ENCODE measurements around the gene LHPP. TPM values are rescaled to one million over a fixed set of nuclear protein-coding genes. Genes with fewer than 3 reads are reported as not detected.

The LHPP gene
- total RNA-seq, 2 experiments from 2014 or later = 15.3 to 19.6 TPM

- Histone ChIP-seq H3K27ac (ENCODE audit: low read depth in 1 of 2, low read length in 2 of 2) (peak overlapping the region in 1 of 2 donors; percentile 58), H3K36me3 (ENCODE audit: insufficient read depth, low read length) (peaks cover 36% of the 10 kb centered on the region), H3K9me3 (ENCODE audit: control insufficient read depth in 1 of 2, insufficient read depth in 1 of 2, low read length in 2 of 2) (no peaks in the 10 kb centered on the region), H3K4me1 (ENCODE audit: insufficient read depth, low read length) (peaks cover 93% of the 10 kb centered on the region), H3K4me3 (ENCODE audit: low read length) (no peak overlapping the region), H3K27me3 (ENCODE audit: control insufficient read depth in 1 of 2, insufficient read depth in 2 of 2, low read length in 2 of 2) (no peaks in the 10 kb centered on the region)
- H3K4me3 Mint-ChIP-seq = no peak overlapping the region
- TF ChIP-seq CTCF (IDR thresholded peaks at IDR 0.05) = no peak
- ChIA-PET POLR2A (interaction anchor here (1.0 to 1.5 kb wide), 5 partner anchors 12 to 41 kb away, joined by 3 to 5 read pairs (median 4); no protein-coding TSS in a partner anchor), CTCF (interaction anchor here (1.8 to 2.0 kb wide), 3 partner anchors 18 to 34 kb away, joined by 5 to 7 read pairs (median 6); no protein-coding TSS in a partner anchor)
- peak overlapping the region; percentile 81 for H3K27ac Mint-ChIP-seq
- no peak for ATAC-seq (ENCODE audit: poor library complexity)
- DNase-seq = no peak
- no peaks in the 10 kb centered on the region for H3K27me3 Mint-ChIP-seq
- H3K36me3 Mint-ChIP-seq (ENCODE audit: low read depth) = peaks cover 17% of the 10 kb centered on the region
- no peaks in the 10 kb centered on the region for H3K9me3 Mint-ChIP-seq
- H3K4me1 Mint-ChIP-seq (ENCODE audit: low read depth) = peaks cover 73% of the 10 kb centered on the region
- intact Hi-C loops (cut with DNase I, micrococcal nuclease) = no loop called here
These were observed 198.9 kb downstream of the LHPP start for GRCh38 chr10:124660404-124661125.

- H3K4me3 ChIP-seq (ENCODE audit: low read length) = no peak overlapping the region
- peak overlapping the region in 1 of 2 donors; percentile 58 for H3K27ac ChIP-seq (ENCODE audit: low read depth in 1 of 2, low read length in 2 of 2)
- ATAC-seq (ENCODE audit: poor library complexity) (no peak), DNase-seq (no peak)
- no peaks in the 10 kb centered on the region for H3K9me3 ChIP-seq (ENCODE audit: control insufficient read depth in 1 of 2, insufficient read depth in 1 of 2, low read length in 2 of 2)
- no peaks in the 10 kb centered on the region for H3K27me3 ChIP-seq (ENCODE audit: control insufficient read depth in 1 of 2, insufficient read depth in 2 of 2, low read length in 2 of 2)
- peaks cover 44% of the 10 kb centered on the region for H3K36me3 ChIP-seq (ENCODE audit: insufficient read depth, low read length)
- no peaks in the 10 kb centered on the region for H3K27me3 Mint-ChIP-seq
- H3K27ac Mint-ChIP-seq = peak overlapping the region; percentile 81
- peaks cover 94% of the 10 kb centered on the region for H3K4me1 ChIP-seq (ENCODE audit: insufficient read depth, low read length)
- peaks cover 13% of the 10 kb centered on the region for H3K36me3 Mint-ChIP-seq (ENCODE audit: low read depth)
- POLR2A ChIA-PET = interaction anchor here (0.9 to 1.5 kb wide), 3 partner anchors 9 to 28 kb away, joined by 3 to 4 read pairs (median 3); no protein-coding TSS in a partner anchor
- peaks cover 65% of the 10 kb centered on the region for H3K4me1 Mint-ChIP-seq (ENCODE audit: low read depth)
- intact Hi-C loops (cut with DNase I, micrococcal nuclease) = no loop called here
- H3K9me3 Mint-ChIP-seq = no peaks in the 10 kb centered on the region
- TF ChIP-seq CTCF (IDR thresholded peaks at IDR 0.05) = no peak
- CTCF ChIA-PET = interaction anchor here (1.8 kb wide), 1 partner anchor 35 kb away, joined by 5 read pairs; no protein-coding TSS in a partner anchor
- no peak overlapping the region for H3K4me3 Mint-ChIP-seq
These were observed 200.1 kb downstream of the LHPP start for GRCh38 chr10:124661660-124662180.

- Histone ChIP-seq H3K4me1 (ENCODE audit: insufficient read depth, low read length) (peaks cover 96% of the 10 kb centered on the region), H3K9me3 (ENCODE audit: control insufficient read depth in 1 of 2, insufficient read depth in 1 of 2, low read length in 2 of 2) (no peaks in the 10 kb centered on the region), H3K36me3 (ENCODE audit: insufficient read depth, low read length) (peaks cover 48% of the 10 kb centered on the region), H3K27me3 (ENCODE audit: control insufficient read depth in 1 of 2, insufficient read depth in 2 of 2, low read length in 2 of 2) (no peaks in the 10 kb centered on the region), H3K4me3 (ENCODE audit: low read length) (no peak overlapping the region), H3K27ac (ENCODE audit: low read depth in 1 of 2, low read length in 2 of 2) (no peak overlapping the region)
- intact Hi-C loops (cut with DNase I, micrococcal nuclease) = no loop called here
- Mint-ChIP-seq H3K36me3 (ENCODE audit: low read depth) (peaks cover 13% of the 10 kb centered on the region), H3K4me3 (no peak overlapping the region), H3K9me3 (no peaks in the 10 kb centered on the region), H3K27ac (no peak overlapping the region), H3K27me3 (no peaks in the 10 kb centered on the region), H3K4me1 (ENCODE audit: low read depth) (peaks cover 66% of the 10 kb centered on the region)
- ChIA-PET CTCF (no interaction called here), POLR2A (interaction anchor here (0.8 kb wide), 1 partner anchor 9 kb away, joined by 3 read pairs; no protein-coding TSS in a partner anchor)
- ATAC-seq (ENCODE audit: poor library complexity) = no peak
- no peak for DNase-seq
- TF ChIP-seq CTCF (IDR thresholded peaks at IDR 0.05) = no peak
These were observed 201.6 kb downstream of the LHPP start for GRCh38 chr10:124663228-124663627.

Other genes with a start within 250 kb of the LHPP start
- 10 to 100 TPM; 48.5 to 54.9 TPM for gene OAT, start 42.9 kb upstream of the LHPP start, total RNA-seq
- not detected for gene NKX1-2, start 11.8 kb upstream of the LHPP start, total RNA-seq

Data from CD4-positive, alpha-beta T cell (primary cell).